Kidney (tissue), 14 donors: ENCODE measurements around the gene FGGY. TPM values are rescaled to one million over a fixed set of nuclear protein-coding genes. Genes with fewer than 3 reads are reported as not detected.

Source experiments
- DNase-seq, 5 donors: peaks; one replicate each; pipeline ENCODE4 v3.0.0-alpha.2; 2013 to 2020
- FAIRE-seq: peaks from 2 replicates; lab custom pipeline; 2012; peaks lifted over from hg19 to GRCh38; lab: Jason Lieb, UNC
- H3K27ac ChIP-seq, 2 donors: one replicate each; pipeline ENCODE4 v1.7.0; 2013; ENCODE audit warnings: low read depth in 2 of 2, low read length in 2 of 2, inconsistent platforms in 1 of 2
- H3K27me3 ChIP-seq: one replicate; pipeline ENCODE4 v1.7.1; 2013; ENCODE audit warnings: low read length, inconsistent platforms; ENCODE audit not compliant: control insufficient read depth, insufficient read depth
- H3K36me3 ChIP-seq, 3 donors: one replicate each; pipeline versions ENCODE4 v1.7.0 to v1.7.1; 2013; ENCODE audit warnings: low read length in 3 of 3, control low read depth in 1 of 3, inconsistent platforms in 1 of 3; ENCODE audit not compliant: insufficient read depth in 3 of 3, control insufficient read depth in 2 of 3
- H3K4me1 ChIP-seq, 3 donors: one replicate each; pipeline versions ENCODE4 v1.7.0 to v1.7.1; 2013; ENCODE audit warnings: low read length in 3 of 3, inconsistent platforms in 1 of 3, low read depth in 1 of 3; ENCODE audit not compliant: control insufficient read depth in 2 of 3, insufficient read depth in 2 of 3
- H3K4me3 ChIP-seq, 3 donors: one replicate each; pipeline versions ENCODE4 v1.7.0 to v1.8.1; 2013; ENCODE audit warnings: low read length in 3 of 3, control low read depth in 1 of 3, inconsistent platforms in 1 of 3
- H3K9ac ChIP-seq, 3 donors: one replicate each; pipeline versions ENCODE4 v1.7.0 to v1.7.1; 2013; ENCODE audit warnings: low read length in 3 of 3, control low read depth in 1 of 3, inconsistent platforms in 1 of 3
- H3K9me3 ChIP-seq, 3 donors: one replicate each; pipeline versions ENCODE4 v1.7.0 to v1.7.1; 2013; ENCODE audit warnings: low read length in 3 of 3, control low read depth in 1 of 3, inconsistent platforms in 1 of 3; ENCODE audit not compliant: control insufficient read depth in 2 of 3, insufficient read depth in 1 of 3
- CTCF ChIP-seq: IDR thresholded peaks from 3 replicates; pipeline ENCODE4 v1.5.1; 2012; ENCODE audit warnings: mild to moderate bottlenecking, moderate library complexity, borderline replicate concordance; ENCODE audit not compliant: insufficient read depth; ENCODE audit errors: extremely low read depth
- intact Hi-C: fragments of 100-400 bp; cut with DNase I; formaldehyde crosslinking; loops from one replicate; pipeline ENCODE4 v1.11.1; 2022
- polyA plus RNA-seq: library from polyadenylated mRNA; stranded (reverse); fragments of 350-450 nt; fragmentation: Illumina TruSeq; extraction: RNeasy Lipid Tissue Mini Kit (QIAGEN cat#74804); gene quantifications from one replicate; pipeline ENCODE4 v1.2.3, GENCODE V29; 2014; ENCODE audit warnings: low read depth, low replicate concordance; ENCODE audit not compliant: insufficient read depth
- total RNA-seq: library from RNA; stranded (reverse); fragmentation: NEBNext Ultra II Directional; extraction: Animal tissue kit (Norgen Biotek cat#: 25700); gene quantifications from one replicate; pipeline ENCODE4 v1.2.1, GENCODE V29; 2021
- donor health status: control.
- donor health status: control.
- donor health status: control.
- donor health status: control.
- donor health status: control.
- donor health status: DM: yes; HTN: yes; CAD: no.
- donor health status: Normal renal cell carcinoma (clear cell type).

FGGY gene
- total and polyA plus RNA-seq, 2 donors from 2014 or later = 11.2 to 31.0 TPM

GRCh38 chr1:59738152-59738551 is 441.3 kb downstream of the FGGY start:
- H3K4me1 ChIP-seq = no peaks in the 10 kb centered on the region
- no peak for TF ChIP-seq CTCF
- no peaks in the 10 kb centered on the region for H3K27me3 ChIP-seq
- peaks cover 0 to 8% (median 0%) of the 10 kb centered on the region in 3 donors for H3K36me3 ChIP-seq
- no peak overlapping the region for H3K27ac ChIP-seq
- H3K9ac ChIP-seq = no peak overlapping the region
- H3K4me3 ChIP-seq = no peak overlapping the region
- FAIRE-seq (no peak), DNase-seq (no peak)
- intact Hi-C loops = no loop called here
- no peaks in the 10 kb centered on the region for H3K9me3 ChIP-seq

GRCh38 chr1:59738591-59739015 is 441.7 kb downstream of the FGGY start:
- DNase-seq (no peak), FAIRE-seq (no peak)
- no peaks in the 10 kb centered on the region for H3K4me1 ChIP-seq
- intact Hi-C loops = no loop called here
- no peak for TF ChIP-seq CTCF
- H3K9ac ChIP-seq = no peak overlapping the region
- peaks cover 0 to 8% (median 0%) of the 10 kb centered on the region in 3 donors for H3K36me3 ChIP-seq
- no peaks in the 10 kb centered on the region for H3K27me3 ChIP-seq
- no peaks in the 10 kb centered on the region for H3K9me3 ChIP-seq
- no peak overlapping the region for H3K4me3 ChIP-seq
- no peak overlapping the region for H3K27ac ChIP-seq

- intact Hi-C loops = no loop called here
- FAIRE-seq = no peak
- Histone ChIP-seq H3K4me1 (no peaks in the 10 kb centered on the region), H3K27ac (no peak overlapping the region), H3K9ac (no peak overlapping the region), H3K36me3 (peaks cover 0 to 8% (median 0%) of the 10 kb centered on the region in 3 donors), H3K9me3 (no peaks in the 10 kb centered on the region), H3K27me3 (no peaks in the 10 kb centered on the region), H3K4me3 (no peak overlapping the region)
- DNase-seq = no peak
- TF ChIP-seq CTCF = no peak
Measured at GRCh38 chr1:59739111-59739510, 442.2 kb downstream of the FGGY start.

GRCh38 chr1:59742526-59742925 is 445.6 kb downstream of the FGGY start:
- Histone ChIP-seq H3K9me3 (no peaks in the 10 kb centered on the region), H3K9ac (no peak overlapping the region), H3K27ac (peak overlapping the region in 1 of 2 donors; percentile 29), H3K27me3 (no peaks in the 10 kb centered on the region), H3K36me3 (peaks cover 0 to 3% (median 0%) of the 10 kb centered on the region in 3 donors), H3K4me1 (no peaks in the 10 kb centered on the region), H3K4me3 (no peak overlapping the region)
- FAIRE-seq (no peak), DNase-seq (no peak)
- TF ChIP-seq CTCF = no peak
- intact Hi-C loops = no loop called here
